Stomach smooth muscle (tissue), 2 donors: ENCODE data around the gene APBB2.
A peak's percentile ranks its signal among the peaks of the same experiment; 100 is the strongest.

Source experiments
- H3K27ac ChIP-seq: one replicate; pipeline ENCODE4 v1.7.0; 2013; ENCODE audit warnings: mild to moderate bottlenecking, low read length, inconsistent platforms
- H3K27me3 ChIP-seq, 2 donors: one replicate each; pipeline ENCODE4 v1.7.0; 2013; ENCODE audit warnings: low read length in 2 of 2; ENCODE audit not compliant: insufficient read depth in 2 of 2, control insufficient read depth in 1 of 2
- H3K36me3 ChIP-seq, 2 donors: one replicate each; pipeline ENCODE4 v1.7.0; 2013; ENCODE audit warnings: low read length in 2 of 2; ENCODE audit not compliant: control insufficient read depth in 2 of 2, insufficient read depth in 2 of 2
- H3K4me1 ChIP-seq: one replicate; pipeline ENCODE4 v1.7.0; 2013; ENCODE audit warnings: low read length; ENCODE audit not compliant: control insufficient read depth, insufficient read depth
- H3K4me3 ChIP-seq, 2 donors: one replicate each; pipeline ENCODE4 v1.7.0; 2013; ENCODE audit warnings: low read length in 2 of 2
- H3K9ac ChIP-seq, 2 donors: one replicate each; pipeline ENCODE4 v1.7.0; 2013; ENCODE audit warnings: low read length in 2 of 2, mild to moderate bottlenecking in 1 of 2
- H3K9me3 ChIP-seq, 2 donors: one replicate each; pipeline ENCODE4 v1.7.0; 2013; ENCODE audit warnings: low read length in 2 of 2; ENCODE audit not compliant: control insufficient read depth in 2 of 2
- donor health status: healthy.
- donor health status: Pancreatic carcinoma.

Gene APBB2

GRCh38 chr4:41146716-41147506, 67.4 kb downstream of the APBB2 start:
- Histone ChIP-seq H3K9me3 (no peaks in the 10 kb centered on the region), H3K27ac (no peak overlapping the region), H3K4me3 (no peak overlapping the region), H3K4me1 (peaks cover 40% of the 10 kb centered on the region), H3K9ac (no peak overlapping the region), H3K36me3 (no peaks in the 10 kb centered on the region), H3K27me3 (no peaks in the 10 kb centered on the region)

GRCh38 chr4:41146196-41146595, 68.1 kb downstream of the APBB2 start:
- Histone ChIP-seq H3K4me1 (peaks cover 40% of the 10 kb centered on the region), H3K36me3 (no peaks in the 10 kb centered on the region), H3K27me3 (no peaks in the 10 kb centered on the region), H3K4me3 (no peak overlapping the region), H3K9me3 (no peaks in the 10 kb centered on the region), H3K27ac (no peak overlapping the region), H3K9ac (no peak overlapping the region)

- Histone ChIP-seq H3K4me1 (peaks cover 40% of the 10 kb centered on the region), H3K9ac (no peak overlapping the region), H3K27ac (no peak overlapping the region), H3K36me3 (no peaks in the 10 kb centered on the region), H3K9me3 (no peaks in the 10 kb centered on the region), H3K4me3 (no peak overlapping the region), H3K27me3 (no peaks in the 10 kb centered on the region)
Observed at GRCh38 chr4:41145571-41146078, 68.7 kb downstream of the APBB2 start.

GRCh38 chr4:41144812-41145211, 69.5 kb downstream of the APBB2 start:
- peaks cover 40% of the 10 kb centered on the region for H3K4me1 ChIP-seq
- H3K27ac ChIP-seq = peak overlapping the region; percentile 62
- H3K9me3 ChIP-seq = no peaks in the 10 kb centered on the region
- H3K4me3 ChIP-seq = no peak overlapping the region
- no peak overlapping the region for H3K9ac ChIP-seq
- H3K36me3 ChIP-seq = no peaks in the 10 kb centered on the region
- no peaks in the 10 kb centered on the region for H3K27me3 ChIP-seq

GRCh38 chr4:41144040-41144379, 70.3 kb downstream of the APBB2 start:
- Histone ChIP-seq H3K9me3 (no peaks in the 10 kb centered on the region), H3K36me3 (no peaks in the 10 kb centered on the region), H3K4me3 (peak overlapping the region in 1 of 2 donors; percentile 36), H3K4me1 (peaks cover 40% of the 10 kb centered on the region), H3K27me3 (no peaks in the 10 kb centered on the region), H3K27ac (peak overlapping the region; percentile 77), H3K9ac (no peak overlapping the region)

GRCh38 chr4:41143311-41144039, 70.9 kb downstream of the APBB2 start:
- Histone ChIP-seq H3K4me1 (peaks cover 40% of the 10 kb centered on the region), H3K27ac (peak overlapping the region; percentile 77), H3K4me3 (peak overlapping the region in 1 of 2 donors; percentile 36), H3K9ac (peak overlapping the region; percentile 7 to 10), H3K9me3 (no peaks in the 10 kb centered on the region), H3K36me3 (no peaks in the 10 kb centered on the region), H3K27me3 (no peaks in the 10 kb centered on the region)

GRCh38 chr4:41142376-41143310, 71.7 kb downstream of the APBB2 start:
- H3K9me3 ChIP-seq = no peaks in the 10 kb centered on the region
- H3K9ac ChIP-seq = peak overlapping the region; percentile 7 to 10
- peaks cover 40% of the 10 kb centered on the region for H3K4me1 ChIP-seq
- no peaks in the 10 kb centered on the region for H3K36me3 ChIP-seq
- no peak overlapping the region for H3K4me3 ChIP-seq
- H3K27me3 ChIP-seq = no peaks in the 10 kb centered on the region
- H3K27ac ChIP-seq = peak overlapping the region; percentile 77

- Histone ChIP-seq H3K27me3 (no peaks in the 10 kb centered on the region), H3K4me1 (peaks cover 39% of the 10 kb centered on the region), H3K4me3 (no peak overlapping the region), H3K27ac (peak overlapping the region; percentile 77), H3K9ac (no peak overlapping the region), H3K36me3 (no peaks in the 10 kb centered on the region), H3K9me3 (no peaks in the 10 kb centered on the region)
Observed at GRCh38 chr4:41141900-41142299, 72.4 kb downstream of the APBB2 start.

GRCh38 chr4:41140410-41140809, 73.9 kb downstream of the APBB2 start:
- no peak overlapping the region for H3K9ac ChIP-seq
- H3K27me3 ChIP-seq = no peaks in the 10 kb centered on the region
- H3K36me3 ChIP-seq = no peaks in the 10 kb centered on the region
- H3K4me3 ChIP-seq = no peak overlapping the region
- H3K4me1 ChIP-seq = peaks cover 26% of the 10 kb centered on the region
- no peaks in the 10 kb centered on the region for H3K9me3 ChIP-seq
- no peak overlapping the region for H3K27ac ChIP-seq

GRCh38 chr4:41137879-41138278, 76.5 kb downstream of the APBB2 start:
- H3K9me3 ChIP-seq = no peaks in the 10 kb centered on the region
- H3K27me3 ChIP-seq = no peaks in the 10 kb centered on the region
- peaks cover 14% of the 10 kb centered on the region for H3K4me1 ChIP-seq
- no peaks in the 10 kb centered on the region for H3K36me3 ChIP-seq
- no peak overlapping the region for H3K27ac ChIP-seq
- H3K4me3 ChIP-seq = no peak overlapping the region
- H3K9ac ChIP-seq = no peak overlapping the region
